Measurements from ENCODE around the gene RPL13.

DNA sequence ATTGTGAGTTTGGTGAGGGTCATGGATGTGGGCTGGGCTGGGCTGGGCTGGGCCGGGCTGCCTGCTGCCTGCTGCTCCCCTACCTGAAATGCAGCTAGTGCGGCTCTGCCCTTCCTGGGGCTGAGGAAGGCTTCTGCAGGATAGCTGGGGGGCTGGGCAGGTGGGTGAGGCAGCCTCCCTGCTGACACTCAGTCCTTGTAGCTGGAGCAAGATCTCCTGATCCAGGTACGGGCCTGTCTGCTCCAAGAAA, 4.7 kb downstream of the RPL13 start:
- TF ChIP-seq, protein P1, sequence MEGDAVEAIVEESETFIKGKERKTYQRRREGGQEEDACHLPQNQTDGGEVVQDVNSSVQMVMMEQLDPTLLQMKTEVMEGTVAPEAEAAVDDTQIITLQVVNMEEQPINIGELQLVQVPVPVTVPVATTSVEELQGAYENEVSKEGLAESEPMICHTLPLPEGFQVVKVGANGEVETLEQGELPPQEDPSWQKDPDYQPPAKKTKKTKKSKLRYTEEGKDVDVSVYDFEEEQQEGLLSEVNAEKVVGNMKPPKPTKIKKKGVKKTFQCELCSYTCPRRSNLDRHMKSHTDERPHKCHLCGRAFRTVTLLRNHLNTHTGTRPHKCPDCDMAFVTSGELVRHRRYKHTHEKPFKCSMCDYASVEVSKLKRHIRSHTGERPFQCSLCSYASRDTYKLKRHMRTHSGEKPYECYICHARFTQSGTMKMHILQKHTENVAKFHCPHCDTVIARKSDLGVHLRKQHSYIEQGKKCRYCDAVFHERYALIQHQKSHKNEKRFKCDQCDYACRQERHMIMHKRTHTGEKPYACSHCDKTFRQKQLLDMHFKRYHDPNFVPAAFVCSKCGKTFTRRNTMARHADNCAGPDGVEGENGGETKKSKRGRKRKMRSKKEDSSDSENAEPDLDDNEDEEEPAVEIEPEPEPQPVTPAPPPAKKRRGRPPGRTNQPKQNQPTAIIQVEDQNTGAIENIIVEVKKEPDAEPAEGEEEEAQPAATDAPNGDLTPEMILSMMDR (IDR thresholded peaks at IDR 0.05) = no peak
- TF ChIP-seq POLR2A (IDR thresholded peaks at IDR 0.05) = no peak

Data from Peyer's patch (tissue), 4 donors.